Hepatocyte (in vitro differentiated cells): ENCODE measurements around the gene CRISPLD2.

ENCODE experiments used
- EZH2 ChIP-seq: fragments of 200-600 bp; sonication (generic); IDR thresholded peaks from 2 replicates; pipeline ENCODE4 v1.6.1; 2016; ENCODE audit warnings: antibody characterized with exemption, mild to moderate bottlenecking, borderline replicate concordance
- EZH2phosphoT487 ChIP-seq: fragments of 200-600 bp; sonication (generic); IDR thresholded peaks from one replicate; pipeline ENCODE4 v1.6.1; 2018; ENCODE audit warnings: antibody characterized with exemption, mild to moderate bottlenecking, low read depth, moderate library complexity; ENCODE audit not compliant: unreplicated experiment, severe bottlenecking
- TF ChIP-seq, protein P1 (sequence below): fragments of 200-600 bp; sonication (generic); IDR thresholded peaks from 2 replicates; pipeline ENCODE4 v1.5.1; 2016; ENCODE audit warnings: antibody characterized with exemption, mild to moderate bottlenecking; ENCODE audit not compliant: poor library complexity

- TF ChIP-seq, protein P1, sequence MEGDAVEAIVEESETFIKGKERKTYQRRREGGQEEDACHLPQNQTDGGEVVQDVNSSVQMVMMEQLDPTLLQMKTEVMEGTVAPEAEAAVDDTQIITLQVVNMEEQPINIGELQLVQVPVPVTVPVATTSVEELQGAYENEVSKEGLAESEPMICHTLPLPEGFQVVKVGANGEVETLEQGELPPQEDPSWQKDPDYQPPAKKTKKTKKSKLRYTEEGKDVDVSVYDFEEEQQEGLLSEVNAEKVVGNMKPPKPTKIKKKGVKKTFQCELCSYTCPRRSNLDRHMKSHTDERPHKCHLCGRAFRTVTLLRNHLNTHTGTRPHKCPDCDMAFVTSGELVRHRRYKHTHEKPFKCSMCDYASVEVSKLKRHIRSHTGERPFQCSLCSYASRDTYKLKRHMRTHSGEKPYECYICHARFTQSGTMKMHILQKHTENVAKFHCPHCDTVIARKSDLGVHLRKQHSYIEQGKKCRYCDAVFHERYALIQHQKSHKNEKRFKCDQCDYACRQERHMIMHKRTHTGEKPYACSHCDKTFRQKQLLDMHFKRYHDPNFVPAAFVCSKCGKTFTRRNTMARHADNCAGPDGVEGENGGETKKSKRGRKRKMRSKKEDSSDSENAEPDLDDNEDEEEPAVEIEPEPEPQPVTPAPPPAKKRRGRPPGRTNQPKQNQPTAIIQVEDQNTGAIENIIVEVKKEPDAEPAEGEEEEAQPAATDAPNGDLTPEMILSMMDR: no peak
- no peak for TF ChIP-seq EZH2
- TF ChIP-seq EZH2phosphoT487: no peak
Measured at GRCh38 chr16:84850714-84851113, 30.9 kb downstream of the CRISPLD2 start.
